Fibroblast of lung (primary cell): Measurements from ENCODE around the gene HSD11B1L.

Source experiments
- EZH2 ChIP-seq: IDR thresholded peaks from 2 replicates; pipeline ENCODE4 v1.5.1; 2012; ENCODE audit warnings: low read length, control low read depth, mild to moderate bottlenecking; ENCODE audit errors: missing control alignments
- TF ChIP-seq, protein P1 (sequence below), 2 donors: IDR thresholded peaks in 1 of 2; conservative IDR thresholded peaks in 1 of 2; 1 replicate in 1 of 2; 2 replicates in 1 of 2; pipeline ENCODE4 v1.5.1; 2011 to 2012; ENCODE audit warnings: low read length in 2 of 2, control low read depth in 1 of 2, inconsistent platforms in 1 of 2, low read depth in 1 of 2, mild to moderate bottlenecking in 1 of 2

- TF ChIP-seq, protein P1, sequence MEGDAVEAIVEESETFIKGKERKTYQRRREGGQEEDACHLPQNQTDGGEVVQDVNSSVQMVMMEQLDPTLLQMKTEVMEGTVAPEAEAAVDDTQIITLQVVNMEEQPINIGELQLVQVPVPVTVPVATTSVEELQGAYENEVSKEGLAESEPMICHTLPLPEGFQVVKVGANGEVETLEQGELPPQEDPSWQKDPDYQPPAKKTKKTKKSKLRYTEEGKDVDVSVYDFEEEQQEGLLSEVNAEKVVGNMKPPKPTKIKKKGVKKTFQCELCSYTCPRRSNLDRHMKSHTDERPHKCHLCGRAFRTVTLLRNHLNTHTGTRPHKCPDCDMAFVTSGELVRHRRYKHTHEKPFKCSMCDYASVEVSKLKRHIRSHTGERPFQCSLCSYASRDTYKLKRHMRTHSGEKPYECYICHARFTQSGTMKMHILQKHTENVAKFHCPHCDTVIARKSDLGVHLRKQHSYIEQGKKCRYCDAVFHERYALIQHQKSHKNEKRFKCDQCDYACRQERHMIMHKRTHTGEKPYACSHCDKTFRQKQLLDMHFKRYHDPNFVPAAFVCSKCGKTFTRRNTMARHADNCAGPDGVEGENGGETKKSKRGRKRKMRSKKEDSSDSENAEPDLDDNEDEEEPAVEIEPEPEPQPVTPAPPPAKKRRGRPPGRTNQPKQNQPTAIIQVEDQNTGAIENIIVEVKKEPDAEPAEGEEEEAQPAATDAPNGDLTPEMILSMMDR (conservative IDR thresholded peaks at IDR 0.05 in 1 of 2, IDR thresholded peaks at IDR 0.05 in 1 of 2; ENCODE audit: low read depth in 1 of 2, low read length in 2 of 2), result no peak
- TF ChIP-seq EZH2, result no peak
Observed at GRCh38 chr19:5717215-5717935, 36.5 kb downstream of the HSD11B1L start.
